SK-N-SH treated with all-trans-retinoic acid at 6 μM for 48 hours (cell line): ENCODE results near the gene PHPT1.

Experiments
- ATAC-seq: fragments of 200-7000 bp; cut with Tn5 transposase; 3 replicates; pipeline ENCODE4 v1.9.1; 2020; ENCODE audit warnings: mild to moderate bottlenecking, moderate library complexity
- ARNTL ChIP-seq: fragments of 450-650 bp; formaldehyde crosslinking; IDR thresholded peaks from 2 replicates; pipeline ENCODE4 v1.5.0; 2020; ENCODE audit warnings: low read depth, mild to moderate bottlenecking, moderate library complexity, borderline replicate concordance
- BACH2 ChIP-seq: fragments of 250-450 bp; sonication (Bioruptor Pico); IDR thresholded peaks from 2 replicates; pipeline ENCODE4 v1.9.0; 2021; ENCODE audit warnings: mild to moderate bottlenecking, borderline replicate concordance
- CREB5 ChIP-seq: fragments of 250-450 bp; sonication (Bioruptor Pico); IDR thresholded peaks from 2 replicates; pipeline ENCODE4 v1.5.1; 2020; ENCODE audit warnings: low read depth, mild to moderate bottlenecking, moderate library complexity
- CSRNP3 ChIP-seq: fragments of 250-450 bp; sonication (Bioruptor Pico); IDR thresholded peaks from 2 replicates; pipeline ENCODE4 v1.5.1; 2021; ENCODE audit warnings: mild to moderate bottlenecking, moderate library complexity
- ESRRG ChIP-seq: fragments of 250-450 bp; sonication (Bioruptor Pico); IDR thresholded peaks from 2 replicates; pipeline ENCODE4 v1.6.1; 2021; ENCODE audit warnings: mild to moderate bottlenecking
- ISL1 ChIP-seq: fragments of 250-450 bp; sonication (Bioruptor Pico); IDR thresholded peaks from 2 replicates; pipeline ENCODE4 v2.1.2; 2022; ENCODE audit warnings: mild to moderate bottlenecking, moderate library complexity
- OSR1 ChIP-seq: fragments of 250-450 bp; sonication (Bioruptor Pico); IDR thresholded peaks from 2 replicates; pipeline ENCODE4 v1.8.0; 2022; ENCODE audit warnings: moderate library complexity, mild to moderate bottlenecking, inconsistent platforms
- PATZ1 ChIP-seq: fragments of 250-450 bp; sonication (Bioruptor Pico); IDR thresholded peaks from 2 replicates; pipeline ENCODE4 v1.8.0; 2020; ENCODE audit warnings: mild to moderate bottlenecking, moderate library complexity, borderline replicate concordance
- POU6F1 ChIP-seq: fragments of 250-450 bp; sonication (Bioruptor Pico); IDR thresholded peaks from 2 replicates; pipeline ENCODE4 v1.8.0; 2021; ENCODE audit warnings: low read depth, mild to moderate bottlenecking, moderate library complexity, borderline replicate concordance
- RARB ChIP-seq: fragments of 250-450 bp; sonication (Bioruptor Pico); IDR thresholded peaks from 2 replicates; pipeline ENCODE4 v1.8.0; 2021; ENCODE audit warnings: mild to moderate bottlenecking, moderate library complexity
- SNAI2 ChIP-seq: fragments of 250-450 bp; sonication (Bioruptor Pico); IDR thresholded peaks from 2 replicates; pipeline ENCODE4 v1.5.0; 2020; ENCODE audit warnings: mild to moderate bottlenecking, moderate library complexity
- TCF4 ChIP-seq: fragments of 250-450 bp; sonication (Bioruptor Pico); IDR thresholded peaks from 2 replicates; pipeline ENCODE4 v1.8.0; 2021; ENCODE audit warnings: mild to moderate bottlenecking, moderate library complexity, borderline replicate concordance
- TOX ChIP-seq: fragments of 250-450 bp; sonication (Bioruptor Pico); IDR thresholded peaks from 2 replicates; pipeline ENCODE4 v1.8.0; 2021; ENCODE audit warnings: mild to moderate bottlenecking, moderate library complexity, borderline replicate concordance
- TSHZ2 ChIP-seq: fragments of 250-450 bp; sonication (Bioruptor Pico); IDR thresholded peaks from 2 replicates; pipeline ENCODE4 v1.5.0; 2020; ENCODE audit warnings: mild to moderate bottlenecking, moderate library complexity
- ZC3H10 ChIP-seq: fragments of 250-450 bp; sonication (Bioruptor Pico); IDR thresholded peaks from 2 replicates; pipeline ENCODE4 v1.5.1; 2021; ENCODE audit warnings: mild to moderate bottlenecking, moderate library complexity
- ZFP3 ChIP-seq: fragments of 250-450 bp; sonication (Bioruptor Pico); IDR thresholded peaks from 2 replicates; pipeline ENCODE4 v1.5.0; 2020; ENCODE audit warnings: mild to moderate bottlenecking, moderate library complexity
- ZNF565 ChIP-seq: fragments of 450-650 bp; formaldehyde crosslinking; conservative IDR thresholded peaks from 2 replicates; pipeline ENCODE4 v1.5.0; 2020; ENCODE audit warnings: low read depth, mild to moderate bottlenecking, moderate library complexity
- ZNF70 ChIP-seq: fragments of 450-650 bp; formaldehyde crosslinking; IDR thresholded peaks from 2 replicates; pipeline ENCODE4 v1.5.0; 2020; ENCODE audit warnings: mild to moderate bottlenecking, moderate library complexity
- ZNF8 ChIP-seq: fragments of 450-650 bp; formaldehyde crosslinking; IDR thresholded peaks from 2 replicates; pipeline ENCODE4 v1.5.0; 2020; ENCODE audit warnings: mild to moderate bottlenecking, moderate library complexity

The PHPT1 gene

GRCh38 chr9:136876476-136876875, 27.3 kb downstream of the PHPT1 start:
- ATAC-seq, result no peak

GRCh38 chr9:136880651-136881050, 31.4 kb downstream of the PHPT1 start:
- no peak for ATAC-seq
- TF ChIP-seq TOX, result no peak
- no peak for TF ChIP-seq ZNF565
- TF ChIP-seq RARB (CRISPR knock-in tag), result no peak
- no peak for TF ChIP-seq ESRRG (CRISPR knock-in tag)
- TF ChIP-seq OSR1 (CRISPR knock-in tag), result no peak
- TF ChIP-seq ZNF8 (CRISPR knock-in tag), result no peak
- TF ChIP-seq ZNF70 (CRISPR knock-in tag), result no peak

More at GRCh38 chr9:136876476-136876875, 27.3 kb downstream of the PHPT1 start:
- no peak for TF ChIP-seq OSR1 (CRISPR knock-in tag)
- no peak for TF ChIP-seq BACH2
- TF ChIP-seq TCF4, result no peak
- no peak for TF ChIP-seq ARNTL
- no peak for TF ChIP-seq TSHZ2 (CRISPR knock-in tag)
- no peak for TF ChIP-seq ESRRG (CRISPR knock-in tag)
- TF ChIP-seq POU6F1 (CRISPR knock-in tag), result no peak
- TF ChIP-seq ZFP3, result no peak
- TF ChIP-seq TOX, result no peak
- TF ChIP-seq ZNF8 (CRISPR knock-in tag), result no peak
- TF ChIP-seq ZNF70 (CRISPR knock-in tag), result no peak
- no peak for TF ChIP-seq SNAI2 (CRISPR knock-in tag)
- no peak for TF ChIP-seq CREB5 (CRISPR knock-in tag)
- TF ChIP-seq CSRNP3 (CRISPR knock-in tag), result no peak
- TF ChIP-seq ZNF565, result no peak
- TF ChIP-seq ISL1 (CRISPR knock-in tag), result no peak
- TF ChIP-seq ZC3H10 (CRISPR knock-in tag), result no peak
- no peak for TF ChIP-seq PATZ1 (CRISPR knock-in tag)

- peak; percentile 11; the same call in 1 of the 3 replicates for ATAC-seq
- TF ChIP-seq ARNTL (no peak), POU6F1 (CRISPR knock-in tag) (no peak), ESRRG (CRISPR knock-in tag) (no peak), CREB5 (CRISPR knock-in tag) (no peak), SNAI2 (CRISPR knock-in tag) (no peak), OSR1 (CRISPR knock-in tag) (no peak), ZNF70 (CRISPR knock-in tag) (no peak), CSRNP3 (CRISPR knock-in tag) (no peak), BACH2 (no peak), ZC3H10 (CRISPR knock-in tag) (no peak), ZNF8 (CRISPR knock-in tag) (no peak), TSHZ2 (CRISPR knock-in tag) (no peak)
These were observed 32.5 kb downstream of the PHPT1 start for GRCh38 chr9:136881691-136882108.
